ENCODE data around the gene SPOCK1. TPM values are rescaled to one million over a fixed set of nuclear protein-coding genes. Genes with fewer than 3 reads are reported as not detected.

The SPOCK1 gene
- total and polyA plus RNA-seq, 2 of the 13 experiments (the other 11 are each of a cell fraction or from before 2014, with no cell fraction given): 0.18 to 0.29 TPM

GRCh38 chr5:137156180-137156579, 342.9 kb downstream of the SPOCK1 start:
- H3K36me3 ChIP-seq (replicated peaks in 1 of 2; ENCODE audit: control insufficient read depth in 1 of 2, insufficient read depth in 2 of 2, low read length in 2 of 2): no peaks in the 10 kb centered on the region
- no TSS peak for BruUV-seq (replicated peaks)
- H4K20me1 ChIP-seq (ENCODE audit: insufficient read depth, low read length): no peaks in the 10 kb centered on the region
- H3K27me3 ChIP-seq (ENCODE audit: control insufficient read depth in 1 of 2, insufficient read depth in 2 of 2, low read length in 2 of 2): no peaks in the 10 kb centered on the region
- no peaks in the 10 kb centered on the region for H3K4me1 ChIP-seq (ENCODE audit: insufficient read depth, low read length)
- intact Hi-C loops (cut with micrococcal nuclease; ENCODE audit: unreplicated experiment): no loop called here
- WGBS (ENCODE audit: low lambda C conversion rate): 48% methylated on average over 4 of the region's 4 CpGs
- ChIA-PET POLR2A (no interaction called here), CTCF (ENCODE audit: low intra/inter-chr PET ratio, low total read pairs) (no interaction called here)
- H3K9me3 ChIP-seq (ENCODE audit: low read length): no peaks in the 10 kb centered on the region
- H3K4me3 ChIP-seq (replicated peaks in 1 of 3; ENCODE audit: insufficient read depth in 1 of 3, low read depth in 2 of 3, low read length in 3 of 3): no peak overlapping the region
- in situ Hi-C loops (cut with HindIII; ENCODE audit: extremely low pct_ligation_motif_present, low pct_unique_long_range_greater_than_20kb): no loop called here
- H3K79me2 ChIP-seq (ENCODE audit: insufficient read depth, low read length): no peaks in the 10 kb centered on the region
- H3K9ac ChIP-seq (ENCODE audit: insufficient read depth, low read depth, low read length): no peak overlapping the region
- DNase-seq (ENCODE audit: low spot score) (no peak), ATAC-seq (no peak), FAIRE-seq (no peak)
- H3K27ac ChIP-seq (ENCODE audit: extremely low read length, insufficient read depth, low read length): no peak overlapping the region
- no peak overlapping the region for H3K4me2 ChIP-seq (ENCODE audit: low read depth, low read length)
- H2AFZ ChIP-seq (ENCODE audit: low read length): no peak overlapping the region
- TF ChIP-seq TEAD3 (CRISPR knock-in tag; optimal IDR thresholded peaks at IDR 0.05; ENCODE audit: borderline replicate concordance): no peak

GRCh38 chr5:137155261-137156000, 343.7 kb downstream of the SPOCK1 start:
- H3K9me3 ChIP-seq (ENCODE audit: low read length): no peaks in the 10 kb centered on the region
- H3K4me1 ChIP-seq (ENCODE audit: insufficient read depth, low read length): no peaks in the 10 kb centered on the region
- H3K4me3 ChIP-seq (replicated peaks in 1 of 3; ENCODE audit: insufficient read depth in 1 of 3, low read depth in 2 of 3, low read length in 3 of 3): no peak overlapping the region
- in situ Hi-C loops (cut with HindIII; ENCODE audit: extremely low pct_ligation_motif_present, low pct_unique_long_range_greater_than_20kb): no loop called here
- H3K27me3 ChIP-seq (ENCODE audit: control insufficient read depth in 1 of 2, insufficient read depth in 2 of 2, low read length in 2 of 2): no peaks in the 10 kb centered on the region
- intact Hi-C loops (cut with micrococcal nuclease; ENCODE audit: unreplicated experiment): no loop called here
- TF ChIP-seq CHD2 (IDR thresholded peaks at IDR 0.05; ENCODE audit: low read depth, low read length) (no peak), PAF1 (CRISPR knock-in tag; IDR thresholded peaks at IDR 0.05) (no peak), IRF2 (CRISPR knock-in tag; IDR thresholded peaks at IDR 0.05) (no peak), REST (IDR thresholded peaks at IDR 0.05; ENCODE audit: borderline replicate concordance in 1 of 2, low read depth in 1 of 2, low read length in 2 of 2) (no peak), FIP1L1 (IDR thresholded peaks at IDR 0.05; ENCODE audit: borderline replicate concordance, insufficient read depth, low read depth, low read length) (no peak)
- ChIA-PET CTCF (ENCODE audit: low intra/inter-chr PET ratio, low total read pairs) (no interaction called here), POLR2A (no interaction called here)
- no peaks in the 10 kb centered on the region for H3K36me3 ChIP-seq (replicated peaks in 1 of 2; ENCODE audit: control insufficient read depth in 1 of 2, insufficient read depth in 2 of 2, low read length in 2 of 2)
- BruUV-seq (replicated peaks): no TSS peak
- no peaks in the 10 kb centered on the region for H3K79me2 ChIP-seq (ENCODE audit: insufficient read depth, low read length)
- no peak overlapping the region for H3K9ac ChIP-seq (ENCODE audit: insufficient read depth, low read depth, low read length)
- ATAC-seq (no peak), DNase-seq (ENCODE audit: low spot score) (no peak), FAIRE-seq (no peak)
- H3K27ac ChIP-seq (ENCODE audit: extremely low read length, insufficient read depth, low read length): no peak overlapping the region
- 19% methylated on average over 6 of the region's 6 CpGs for WGBS (ENCODE audit: low lambda C conversion rate)
- H3K4me2 ChIP-seq (ENCODE audit: low read depth, low read length): no peak overlapping the region
- no peak overlapping the region for H2AFZ ChIP-seq (ENCODE audit: low read length)
- H4K20me1 ChIP-seq (ENCODE audit: insufficient read depth, low read length): no peaks in the 10 kb centered on the region
